K562 (cell line): ENCODE data around the gene SCAP. TPM values are rescaled to one million over a fixed set of nuclear protein-coding genes. Genes with fewer than 3 reads are reported as not detected.

Source experiments
- COPS2 ChIP-seq: fragments of 450-650 bp; conservative IDR thresholded peaks from 2 replicates; pipeline ENCODE4 v1.6.1; 2016; ENCODE audit warnings: mild to moderate bottlenecking, moderate library complexity
- MBD2 ChIP-seq: sonication (generic); IDR thresholded peaks from 2 replicates; pipeline ENCODE4 v1.6.1; 2016; ENCODE audit warnings: low read depth, borderline replicate concordance
- NONO ChIP-seq, 2 experiments: fragments of 200-400 bp in 1 of 2; fragments of 450-650 bp in 1 of 2; formaldehyde crosslinking in 1 of 2; IDR thresholded peaks; 2 replicates each; pipeline ENCODE4 v1.6.1; 2017; ENCODE audit warnings: low read depth in 2 of 2, mild to moderate bottlenecking in 2 of 2, moderate library complexity in 2 of 2, low read length in 1 of 2
- TAF15 ChIP-seq: fragments of 200-400 bp; formaldehyde crosslinking; IDR thresholded peaks from 2 replicates; pipeline ENCODE4 v1.6.1; 2017; ENCODE audit warnings: mild to moderate bottlenecking, low read depth, low read length, moderate library complexity
- YY1 ChIP-seq, 3 experiments: IDR thresholded peaks; 2 replicates each; pipeline ENCODE4 v1.6.1; 2011; ENCODE audit warnings: low read length in 2 of 3, mild to moderate bottlenecking in 2 of 3, moderate library complexity in 2 of 3, borderline replicate concordance in 1 of 3, control low read depth in 1 of 3, low read depth in 1 of 3; ENCODE audit not compliant: insufficient read depth in 3 of 3, insufficient replicate concordance in 2 of 3, control insufficient read depth in 1 of 3, insufficient read length in 1 of 3; ENCODE audit errors: extremely low read depth in 1 of 3
- ZFPM2 ChIP-seq: fragments of 250-450 bp; sonication (Bioruptor Pico); IDR thresholded peaks from 2 replicates; pipeline ENCODE4 v1.5.1; 2022; ENCODE audit warnings: mild to moderate bottlenecking
- ZNF3 ChIP-seq: fragments of 250-450 bp; sonication (Bioruptor Pico); IDR thresholded peaks from 2 replicates; pipeline ENCODE4 v1.5.0; 2021; ENCODE audit warnings: mild to moderate bottlenecking, moderate library complexity
- ZNF41 ChIP-seq: fragments of 250-450 bp; sonication (Bioruptor Pico); conservative IDR thresholded peaks from 2 replicates; pipeline ENCODE4 v1.4.0; 2020; ENCODE audit warnings: mild to moderate bottlenecking
- polyA plus RNA-seq, 8 experiments: library from polyadenylated mRNA; depleted of rRNA in 4 of 8; stranded (reverse) in 5 of 8; unstranded in 3 of 8; fragments of >200 nt; fragmentation: Nextera tagmentation in 2 of 8; fragmentation: Illumina TruSeq in 1 of 8; extraction: Ambion mirVana in 2 of 8; extraction: Trizol in 1 of 8; gene quantifications; 2 replicates each; pipeline versions ENCODE4 v1.2.1 to v1.2.3, GENCODE V29; 2011 to 2014; ENCODE audit warnings: inconsistent platforms in 1 of 8, missing spikeins in 1 of 8
- total RNA-seq, 7 experiments: library from RNA; depleted of rRNA in 6 of 7; stranded (reverse); fragments of >200 nt in 6 of 7; fragmentation: Illumina TruSeq in 2 of 7; extraction: Trizol in 2 of 7; gene quantifications; 2 replicates each; pipeline versions ENCODE4 v1.2.1 to v1.2.3, GENCODE V29; 2011 to 2021; ENCODE audit warnings: low replicate concordance in 1 of 7
- TF ChIP-seq, protein P1 (sequence below): sonication (generic); formaldehyde crosslinking; IDR thresholded peaks from 2 replicates; pipeline ENCODE4 v1.8.1; 2023; ENCODE audit warnings: missing genetic modification reagents, mild to moderate bottlenecking, borderline replicate concordance
- TF ChIP-seq, protein P2 (sequence below): fragments of 200-400 bp; formaldehyde crosslinking; IDR thresholded peaks from 2 replicates; pipeline ENCODE4 v1.6.1; 2017; ENCODE audit warnings: mild to moderate bottlenecking, low read depth, low read length, moderate library complexity

SCAP gene
- total and polyA plus RNA-seq, 9 of the 15 experiments (the other 6 are each of a cell fraction or from before 2014, with no cell fraction given): 2.6 to 104 (median 37.8) TPM

DNA sequence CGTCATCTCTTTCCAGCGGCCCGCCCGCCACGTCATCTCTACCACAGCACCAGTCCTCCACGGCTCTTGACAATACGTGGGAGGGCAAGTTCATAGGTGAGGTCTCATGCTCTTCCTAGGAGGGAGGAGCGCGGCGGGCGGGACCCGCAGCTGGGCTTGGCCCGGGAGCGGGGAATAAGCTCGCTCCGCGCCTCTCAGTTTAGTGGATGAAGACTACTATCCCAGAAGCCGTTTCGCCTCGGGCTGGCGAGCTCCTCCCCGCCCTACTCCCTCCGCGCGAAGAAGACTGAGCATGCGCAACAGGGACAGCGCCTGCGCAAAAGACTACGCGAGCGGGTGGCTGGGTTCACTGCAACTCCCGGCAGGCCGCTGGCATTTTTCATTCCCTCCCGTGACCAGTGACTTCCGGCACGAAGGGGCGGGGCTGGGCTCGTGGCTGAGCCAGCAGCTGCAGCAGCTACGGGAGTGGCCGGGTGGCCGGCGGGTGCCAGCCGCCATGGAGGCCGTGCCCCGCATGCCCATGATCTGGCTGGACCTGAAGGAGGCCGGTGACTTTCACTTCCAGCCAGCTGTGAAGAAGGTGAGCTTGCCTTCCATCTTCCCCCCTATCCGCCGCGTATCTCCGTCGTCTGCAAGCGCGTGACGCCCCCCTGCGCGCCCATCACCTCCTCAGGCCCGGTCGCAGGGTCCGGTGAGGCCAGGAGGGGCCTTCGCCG, 95.0 kb downstream of the SCAP start, which contains the start of gene PTPN23 (continued):
- TF ChIP-seq, protein P1, sequence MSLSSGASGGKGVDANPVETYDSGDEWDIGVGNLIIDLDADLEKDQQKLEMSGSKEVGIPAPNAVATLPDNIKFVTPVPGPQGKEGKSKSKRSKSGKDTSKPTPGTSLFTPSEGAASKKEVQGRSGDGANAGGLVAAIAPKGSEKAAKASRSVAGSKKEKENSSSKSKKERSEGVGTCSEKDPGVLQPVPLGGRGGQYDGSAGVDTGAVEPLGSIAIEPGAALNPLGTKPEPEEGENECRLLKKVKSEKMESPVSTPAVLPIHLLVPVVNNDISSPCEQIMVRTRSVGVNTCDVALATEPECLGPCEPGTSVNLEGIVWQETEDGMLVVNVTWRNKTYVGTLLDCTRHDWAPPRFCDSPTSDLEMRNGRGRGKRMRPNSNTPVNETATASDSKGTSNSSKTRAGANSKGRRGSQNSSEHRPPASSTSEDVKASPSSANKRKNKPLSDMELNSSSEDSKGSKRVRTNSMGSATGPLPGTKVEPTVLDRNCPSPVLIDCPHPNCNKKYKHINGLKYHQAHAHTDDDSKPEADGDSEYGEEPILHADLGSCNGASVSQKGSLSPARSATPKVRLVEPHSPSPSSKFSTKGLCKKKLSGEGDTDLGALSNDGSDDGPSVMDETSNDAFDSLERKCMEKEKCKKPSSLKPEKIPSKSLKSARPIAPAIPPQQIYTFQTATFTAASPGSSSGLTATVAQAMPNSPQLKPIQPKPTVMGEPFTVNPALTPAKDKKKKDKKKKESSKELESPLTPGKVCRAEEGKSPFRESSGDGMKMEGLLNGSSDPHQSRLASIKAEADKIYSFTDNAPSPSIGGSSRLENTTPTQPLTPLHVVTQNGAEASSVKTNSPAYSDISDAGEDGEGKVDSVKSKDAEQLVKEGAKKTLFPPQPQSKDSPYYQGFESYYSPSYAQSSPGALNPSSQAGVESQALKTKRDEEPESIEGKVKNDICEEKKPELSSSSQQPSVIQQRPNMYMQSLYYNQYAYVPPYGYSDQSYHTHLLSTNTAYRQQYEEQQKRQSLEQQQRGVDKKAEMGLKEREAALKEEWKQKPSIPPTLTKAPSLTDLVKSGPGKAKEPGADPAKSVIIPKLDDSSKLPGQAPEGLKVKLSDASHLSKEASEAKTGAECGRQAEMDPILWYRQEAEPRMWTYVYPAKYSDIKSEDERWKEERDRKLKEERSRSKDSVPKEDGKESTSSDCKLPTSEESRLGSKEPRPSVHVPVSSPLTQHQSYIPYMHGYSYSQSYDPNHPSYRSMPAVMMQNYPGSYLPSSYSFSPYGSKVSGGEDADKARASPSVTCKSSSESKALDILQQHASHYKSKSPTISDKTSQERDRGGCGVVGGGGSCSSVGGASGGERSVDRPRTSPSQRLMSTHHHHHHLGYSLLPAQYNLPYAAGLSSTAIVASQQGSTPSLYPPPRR: peak; percentile 86
- TF ChIP-seq ZNF3 (CRISPR knock-in tag) (no peak), YY1 (IDR thresholded peaks at IDR 0.05; ENCODE audit: borderline replicate concordance in 1 of 3, control insufficient read depth in 1 of 3, extremely low read depth in 1 of 3, insufficient read depth in 3 of 3, insufficient read length in 1 of 3, insufficient replicate concordance in 2 of 3, low read depth in 1 of 3, low read length in 2 of 3) (peak in 2 of 3 experiments; percentile 25 to 71), TAF15 (no peak), ZFPM2 (peak; percentile 71; the same call in 1 of the 2 replicates), MBD2 (peak; percentile 69), COPS2 (no peak), ZNF41 (CRISPR knock-in tag) (peak; percentile 38; the same call in 1 of the 2 replicates), NONO (IDR thresholded peaks at IDR 0.05; ENCODE audit: low read depth in 2 of 2, low read length in 1 of 2) (peak in 1 of 2 experiments; percentile 78; a peak in 1 of 4 replicates)
- TF ChIP-seq, protein P2, sequence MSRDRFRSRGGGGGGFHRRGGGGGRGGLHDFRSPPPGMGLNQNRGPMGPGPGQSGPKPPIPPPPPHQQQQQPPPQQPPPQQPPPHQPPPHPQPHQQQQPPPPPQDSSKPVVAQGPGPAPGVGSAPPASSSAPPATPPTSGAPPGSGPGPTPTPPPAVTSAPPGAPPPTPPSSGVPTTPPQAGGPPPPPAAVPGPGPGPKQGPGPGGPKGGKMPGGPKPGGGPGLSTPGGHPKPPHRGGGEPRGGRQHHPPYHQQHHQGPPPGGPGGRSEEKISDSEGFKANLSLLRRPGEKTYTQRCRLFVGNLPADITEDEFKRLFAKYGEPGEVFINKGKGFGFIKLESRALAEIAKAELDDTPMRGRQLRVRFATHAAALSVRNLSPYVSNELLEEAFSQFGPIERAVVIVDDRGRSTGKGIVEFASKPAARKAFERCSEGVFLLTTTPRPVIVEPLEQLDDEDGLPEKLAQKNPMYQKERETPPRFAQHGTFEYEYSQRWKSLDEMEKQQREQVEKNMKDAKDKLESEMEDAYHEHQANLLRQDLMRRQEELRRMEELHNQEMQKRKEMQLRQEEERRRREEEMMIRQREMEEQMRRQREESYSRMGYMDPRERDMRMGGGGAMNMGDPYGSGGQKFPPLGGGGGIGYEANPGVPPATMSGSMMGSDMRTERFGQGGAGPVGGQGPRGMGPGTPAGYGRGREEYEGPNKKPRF: no peak
